EL (cell line): Measurements from ENCODE around the gene SCN8A.

ENCODE experiments used
- DNase-seq: peaks from one replicate; pipeline ENCODE4 v3.0.0-alpha.2; 2016

Gene SCN8A

GRCh38 chr12:51721282-51721940 lies 130.4 kb downstream of the SCN8A start:
- no peak for DNase-seq

- DNase-seq = no peak
Observed at GRCh38 chr12:51722431-51722830, 131.4 kb downstream of the SCN8A start.

DNA sequence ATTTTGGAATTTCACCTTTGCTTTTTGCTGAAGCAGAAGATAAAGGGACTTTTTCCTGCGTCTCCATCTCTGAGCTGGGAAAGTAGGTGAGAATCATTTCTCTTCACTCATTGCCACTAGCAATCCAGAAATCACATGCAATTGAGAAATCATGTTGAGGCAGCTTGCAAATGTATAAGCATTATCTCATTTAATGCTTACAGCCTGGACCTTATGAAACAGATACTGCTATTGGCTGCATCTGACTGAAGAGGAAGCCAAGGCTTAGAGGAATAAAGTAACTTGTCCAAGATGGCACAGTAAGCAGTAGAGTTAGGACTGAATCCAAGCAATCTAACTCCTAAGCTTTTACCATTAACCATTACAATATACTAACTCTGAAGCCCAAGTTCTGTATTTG lies 135.1 kb downstream of the SCN8A start:
- DNase-seq = no peak

- no peak for DNase-seq
Observed at GRCh38 chr12:51726931-51727330, 135.9 kb downstream of the SCN8A start.

GRCh38 chr12:51729331-51729730 lies 138.3 kb downstream of the SCN8A start:
- DNase-seq = no peak

GRCh38 chr12:51730745-51731144 lies 139.7 kb downstream of the SCN8A start:
- no peak for DNase-seq

GRCh38 chr12:51740536-51740935 lies 149.5 kb downstream of the SCN8A start:
- no peak for DNase-seq

DNA sequence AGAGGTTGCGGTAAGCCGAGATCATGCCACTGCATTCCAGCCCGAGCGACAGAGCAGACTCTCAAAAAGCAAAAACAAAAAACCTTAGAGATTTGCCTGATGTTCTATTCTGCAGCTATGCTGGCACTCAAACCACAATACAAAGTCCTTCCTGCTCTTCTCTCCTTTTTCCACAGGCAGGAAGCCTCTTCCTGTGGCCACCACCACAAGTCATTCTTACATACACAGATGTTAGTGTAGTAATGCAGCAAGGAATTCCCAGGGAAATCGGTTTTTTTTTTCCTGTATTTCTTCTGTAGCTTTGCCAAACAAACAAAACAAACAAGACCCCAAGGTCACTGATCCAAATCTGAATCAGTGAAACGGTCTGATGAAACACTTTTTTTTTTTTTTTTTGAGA lies 153.2 kb downstream of the SCN8A start:
- peak; percentile 15 for DNase-seq

DNA sequence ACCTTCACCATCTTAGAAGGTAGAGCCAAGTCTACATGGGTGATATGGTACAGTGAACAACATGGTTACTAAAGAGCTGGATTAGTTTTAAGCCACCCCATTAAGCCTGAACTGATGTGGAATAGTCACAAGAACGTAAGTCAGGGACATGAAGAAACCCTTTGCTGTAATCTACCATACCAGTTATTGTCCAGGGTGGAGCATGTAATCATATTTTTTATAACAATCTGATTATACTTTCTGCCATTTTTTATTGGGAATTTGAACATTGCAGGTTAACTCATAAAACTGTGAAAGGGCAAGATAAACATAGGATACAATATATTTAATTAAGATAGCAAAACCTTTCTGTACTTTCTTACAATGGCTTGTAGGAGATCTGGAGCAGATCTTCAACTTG lies 153.9 kb downstream of the SCN8A start:
- DNase-seq = no peak

GRCh38 chr12:51746416-51746815 lies 155.4 kb downstream of the SCN8A start:
- no peak for DNase-seq

GRCh38 chr12:51748235-51748634 lies 157.2 kb downstream of the SCN8A start:
- no peak for DNase-seq

GRCh38 chr12:51749206-51749985 lies 158.4 kb downstream of the SCN8A start:
- no peak for DNase-seq

DNA sequence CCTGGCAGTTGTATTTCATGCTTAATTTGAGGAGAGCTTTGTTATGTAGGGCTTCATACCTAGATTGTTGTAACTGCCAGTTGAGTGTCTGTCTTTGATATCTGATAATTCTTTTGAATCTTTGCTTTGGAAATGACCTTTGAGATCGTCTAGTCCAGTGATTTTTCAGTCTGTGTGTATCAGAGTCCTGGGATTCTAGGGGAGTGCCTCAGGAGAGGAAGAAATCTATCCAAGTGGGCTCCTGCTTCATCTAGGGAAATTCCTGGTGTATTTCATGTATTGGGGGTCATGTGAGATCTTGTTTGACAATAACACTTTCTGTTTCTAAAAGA lies 158.9 kb downstream of the SCN8A start:
- no peak for DNase-seq

- DNase-seq = no peak
Observed at GRCh38 chr12:51751661-51752060, 160.6 kb downstream of the SCN8A start.

DNA sequence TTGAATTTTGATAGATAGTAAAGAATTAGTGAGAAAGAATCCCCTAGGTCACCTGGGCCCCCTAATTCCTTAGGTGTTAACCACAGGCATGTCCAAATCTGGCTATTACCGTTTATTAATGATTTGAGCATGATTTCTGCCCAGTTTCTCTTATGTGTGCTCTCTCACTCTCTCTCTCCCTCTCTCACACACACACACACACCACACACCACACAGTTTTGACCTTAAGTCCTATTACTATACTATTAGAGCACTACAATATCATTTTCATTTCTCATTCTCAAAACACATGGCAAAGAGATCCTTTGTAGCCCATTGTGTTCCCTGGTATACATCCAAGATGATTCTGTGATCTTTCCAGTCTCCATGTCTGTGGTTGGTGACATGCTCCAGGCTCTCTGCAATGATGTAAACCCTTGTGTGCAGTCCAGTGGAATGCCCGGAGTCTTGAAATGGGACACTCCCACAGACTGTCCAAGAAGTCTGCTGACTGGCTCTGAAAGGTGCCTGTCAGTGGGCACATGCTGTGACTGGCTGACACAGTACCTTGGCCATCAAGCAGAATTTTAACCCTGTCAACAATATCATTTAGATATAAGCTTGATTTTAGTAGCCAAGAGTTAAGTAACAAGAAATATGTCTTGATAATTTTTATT lies 161.3 kb downstream of the SCN8A start:
- DNase-seq = peak; percentile 80

- DNase-seq = no peak
Observed at GRCh38 chr12:51753980-51754675, 163.1 kb downstream of the SCN8A start.

- DNase-seq = no peak
Observed at GRCh38 chr12:51755251-51755650, 164.2 kb downstream of the SCN8A start.

DNA sequence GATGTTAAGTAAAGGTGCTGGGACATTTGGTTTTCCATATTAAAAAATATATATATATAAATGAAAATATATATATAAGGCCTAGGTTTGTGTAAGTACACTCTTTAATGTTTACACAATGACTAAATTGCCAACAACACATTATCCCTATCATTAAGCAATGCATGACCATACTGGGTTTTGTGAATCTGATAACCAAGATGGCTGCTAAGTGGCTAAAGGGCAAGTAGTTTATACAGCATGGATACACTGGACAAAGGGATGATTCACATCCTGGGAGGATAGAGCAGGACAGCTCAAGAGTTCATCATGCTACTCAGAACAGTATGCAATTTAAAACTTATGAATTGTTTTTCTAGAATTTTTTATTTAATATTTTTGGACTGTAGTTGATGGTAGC lies 168.1 kb downstream of the SCN8A start:
- DNase-seq = peak; percentile 52

- no peak for DNase-seq
Observed at GRCh38 chr12:51759695-51760094, 168.7 kb downstream of the SCN8A start.

GRCh38 chr12:51760231-51760630 lies 169.2 kb downstream of the SCN8A start:
- peak; percentile 19 for DNase-seq

DNA sequence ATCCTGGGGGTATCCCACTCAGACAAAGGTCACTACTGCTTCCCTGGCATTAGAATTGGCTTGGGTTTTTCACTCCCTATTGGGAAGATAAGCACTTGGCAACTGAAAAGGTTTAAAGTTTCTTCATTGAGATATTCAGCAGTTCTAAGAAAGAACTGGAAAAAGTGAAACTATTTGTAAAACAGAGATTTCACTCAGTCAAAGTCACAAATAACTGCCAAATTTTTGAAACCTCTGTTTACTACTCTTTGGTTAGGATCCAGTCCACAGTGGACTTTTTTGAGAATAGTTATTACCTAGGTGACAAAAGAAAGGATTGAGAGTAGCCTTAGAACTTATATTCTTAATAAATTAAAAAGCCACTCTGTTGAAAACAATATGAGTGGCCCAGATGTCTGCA lies 172.7 kb downstream of the SCN8A start:
- no peak for DNase-seq

- DNase-seq = no peak
Observed at GRCh38 chr12:51766067-51766676, 175.1 kb downstream of the SCN8A start.

DNA sequence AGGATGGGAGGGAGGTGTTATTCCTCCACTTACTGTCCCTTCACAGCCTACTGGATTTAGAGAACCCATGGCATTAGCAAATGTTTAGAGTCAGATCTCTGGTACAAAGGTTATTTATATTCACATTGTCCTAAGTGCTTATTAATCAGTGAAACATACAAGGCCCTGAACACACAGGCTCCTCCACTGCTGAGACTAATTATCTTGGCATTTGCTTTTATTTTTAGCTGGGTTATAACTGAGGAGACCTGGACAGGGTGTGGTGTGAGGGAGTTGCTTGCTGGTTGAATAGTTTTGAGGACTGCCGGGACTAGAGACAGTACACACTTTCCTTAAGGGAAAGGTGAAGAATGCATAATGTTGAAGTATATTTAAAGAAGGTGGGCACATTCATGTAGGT lies 180.0 kb downstream of the SCN8A start:
- DNase-seq = no peak
